ENCODE measurements around the gene PHF20. TPM values are rescaled to one million over a fixed set of nuclear protein-coding genes. Genes with fewer than 3 reads are reported as not detected.
"Not testable (repeated sequence)": the region's sequence is repeated elsewhere in the genome, so short reads cannot be mapped to it uniquely, and the experiment has no call there.

PHF20 gene
- total RNA-seq, 1 experiment from 2014 or later, result 28.9 TPM

GRCh38 chr20:35920523-35920922 is 148.7 kb downstream of the PHF20 start:
- no peak for DNase-seq (ENCODE audit: low spot score)

DNA sequence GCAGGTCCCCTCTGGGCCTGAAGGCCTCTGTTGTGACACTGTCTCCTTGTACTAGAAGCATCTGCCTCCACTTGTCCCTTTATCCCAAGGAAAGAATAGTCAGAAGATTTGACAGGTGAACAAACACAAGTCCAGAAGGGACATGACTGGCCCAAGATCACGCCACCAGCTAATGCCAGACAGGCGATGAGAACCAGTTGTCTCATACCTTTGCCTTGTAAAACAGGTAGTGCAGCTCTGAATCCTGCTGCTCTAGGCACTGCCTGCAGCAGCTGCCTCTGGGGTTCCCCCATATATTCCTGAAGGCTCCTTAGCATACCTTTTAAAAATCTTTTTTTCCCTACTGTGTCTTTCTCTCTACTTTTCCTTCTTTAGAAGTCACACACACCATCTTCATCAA is 157.5 kb downstream of the PHF20 start:
- no peak for DNase-seq (ENCODE audit: low spot score)

GRCh38 chr20:35934050-35934449 is 162.2 kb downstream of the PHF20 start:
- no peak for DNase-seq (ENCODE audit: low spot score)

GRCh38 chr20:35939264-35939663 is 167.4 kb downstream of the PHF20 start:
- DNase-seq (ENCODE audit: low spot score), result no peak

GRCh38 chr20:35941620-35942019 is 169.8 kb downstream of the PHF20 start:
- no peak for DNase-seq (ENCODE audit: low spot score)

DNA sequence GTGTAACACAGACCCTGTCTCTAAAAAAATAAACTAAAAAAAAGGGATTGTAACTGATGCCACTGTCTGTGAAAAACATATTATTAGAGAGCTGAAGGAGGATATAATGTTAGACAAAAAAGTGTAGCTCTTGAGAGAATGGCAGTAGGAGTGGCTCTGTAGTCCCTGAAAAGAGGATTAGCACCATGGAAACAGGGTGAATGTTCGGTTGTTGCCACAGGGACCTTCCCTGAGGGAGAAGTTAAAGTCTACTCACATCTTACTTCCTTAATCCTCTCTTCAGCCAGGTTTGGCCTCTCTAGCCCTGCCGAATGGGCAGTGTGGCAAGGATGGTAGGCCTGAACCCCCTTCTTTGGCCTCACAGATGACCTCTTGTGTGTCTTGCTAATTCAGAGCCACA is 170.4 kb downstream of the PHF20 start:
- DNase-seq (ENCODE audit: low spot score), result no peak

DNA sequence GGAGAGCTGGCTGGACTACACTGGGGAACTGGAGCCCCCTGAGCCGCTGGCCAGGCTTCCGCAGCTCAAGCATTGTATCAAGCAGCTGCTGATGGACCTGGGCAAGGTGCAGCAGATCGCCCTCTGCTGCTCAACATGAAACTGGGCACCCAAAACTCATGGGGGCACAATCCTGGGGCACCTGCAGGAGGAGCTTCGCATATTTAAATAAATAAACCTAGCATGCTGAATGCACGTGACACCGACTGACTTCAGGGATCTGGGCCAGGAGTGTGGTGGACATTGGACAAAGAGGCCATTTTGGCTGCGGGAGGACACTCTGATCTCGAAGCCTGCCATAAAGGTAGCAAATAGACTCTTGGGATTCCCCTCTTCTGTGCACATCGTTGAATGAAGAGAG is 175.7 kb downstream of the PHF20 start:
- peak; percentile 38 for DNase-seq (ENCODE audit: low spot score)

DNA sequence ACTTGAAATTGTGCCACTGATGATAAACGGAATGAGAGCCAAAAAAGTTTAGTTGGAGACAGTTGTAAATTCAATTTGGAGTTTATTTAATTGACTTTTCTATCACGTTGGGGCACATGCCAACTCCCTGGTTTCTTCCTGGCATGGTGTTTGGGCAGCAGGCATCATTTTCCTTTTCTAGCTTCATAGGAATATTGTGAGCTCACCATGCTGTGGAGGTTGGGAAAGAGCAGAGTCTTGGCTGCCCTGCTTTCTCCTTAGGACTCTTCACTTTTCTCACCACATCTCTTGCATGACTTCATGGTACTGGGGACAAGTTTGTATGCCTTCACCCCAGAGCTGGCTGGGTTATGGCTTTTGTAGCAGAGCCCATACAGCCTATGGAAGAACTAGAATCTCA is 176.1 kb downstream of the PHF20 start:
- no peak for DNase-seq (ENCODE audit: low spot score)

DNA sequence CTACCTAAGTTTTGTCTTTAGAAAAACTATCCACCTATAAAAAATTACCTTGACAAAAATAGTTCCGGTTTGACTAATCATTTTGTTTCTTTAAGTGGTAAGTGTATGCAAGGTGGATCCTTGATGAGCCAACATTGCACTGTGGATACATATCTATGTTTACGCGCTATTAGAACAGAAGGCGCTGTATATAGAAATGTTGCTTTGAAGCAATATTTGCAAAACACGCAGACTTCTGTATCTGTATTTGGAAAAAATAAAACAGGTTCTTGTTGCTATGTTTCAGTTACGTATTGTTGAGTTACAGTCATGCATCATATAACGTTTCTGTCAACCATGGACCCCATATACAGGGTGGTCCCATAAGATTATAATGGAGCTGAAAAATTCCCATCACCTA is 178.3 kb downstream of the PHF20 start:
- no peak for DNase-seq (ENCODE audit: low spot score)

DNA sequence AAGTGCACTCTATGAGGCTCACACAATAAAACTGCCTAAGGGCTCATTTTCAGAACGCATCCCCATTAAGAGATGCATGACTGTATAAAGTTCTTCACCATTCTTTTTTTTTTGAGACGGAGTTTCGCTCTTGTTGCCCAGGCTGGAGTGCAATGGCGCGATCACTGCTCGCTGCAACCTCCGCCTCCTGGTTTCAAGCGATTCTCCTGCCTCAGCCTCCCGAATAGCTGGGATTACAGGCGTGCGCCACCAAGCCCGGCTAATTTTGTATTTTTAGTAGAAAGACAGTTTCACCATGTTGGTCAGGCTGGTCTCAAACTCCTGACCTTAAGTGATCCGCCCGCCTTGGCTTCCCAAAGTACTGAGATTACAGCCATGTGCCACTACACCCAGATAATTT is 180.3 kb downstream of the PHF20 start:
- not testable (repeated sequence) for DNase-seq (ENCODE audit: low spot score)

- no peak for DNase-seq (ENCODE audit: low spot score)
Observed at GRCh38 chr20:35952480-35953386, 180.9 kb downstream of the PHF20 start.

DNA sequence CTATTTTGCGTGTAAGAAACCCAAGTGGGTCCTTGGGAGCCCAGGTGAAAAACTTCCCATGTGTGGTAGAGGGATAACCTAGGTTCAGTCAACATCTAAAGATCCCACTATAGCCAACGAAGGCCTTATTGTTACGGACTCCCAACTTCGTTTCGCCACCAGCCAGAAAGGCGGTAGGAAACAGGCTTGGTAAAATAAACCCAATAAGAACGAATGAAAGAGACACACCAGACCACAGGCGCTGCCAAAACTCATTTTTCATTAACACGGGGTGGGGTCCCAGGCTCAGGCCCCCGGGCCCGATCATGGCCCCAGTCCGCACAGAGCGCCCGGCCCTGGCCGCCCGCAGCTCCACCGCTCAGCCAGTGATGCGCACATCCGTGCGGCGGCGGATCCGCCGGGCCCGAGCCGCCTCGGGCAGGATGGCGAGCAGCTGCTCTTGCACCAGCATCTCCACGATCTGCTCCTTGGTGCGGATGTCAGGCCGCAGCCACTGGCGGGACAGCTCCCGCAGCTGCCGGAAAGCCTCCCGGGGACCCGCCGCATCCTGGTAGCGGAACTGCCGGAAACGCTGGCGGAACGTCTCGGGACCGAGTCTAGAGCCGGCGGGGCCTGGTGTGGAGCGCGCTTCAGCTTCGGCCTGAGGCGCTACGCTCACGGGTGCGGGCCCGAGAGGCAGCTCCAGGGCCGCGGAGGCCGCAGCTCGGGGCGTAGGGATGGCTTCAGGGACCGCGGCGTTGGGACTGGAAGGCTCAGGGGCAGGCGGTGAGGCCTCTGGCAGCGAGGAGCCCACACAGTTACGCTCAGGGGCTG is 181.8 kb downstream of the PHF20 start:
- peak; percentile 14 for DNase-seq (ENCODE audit: low spot score)

- DNase-seq (ENCODE audit: low spot score), result peak; percentile 97
Observed at GRCh38 chr20:35954200-35954906, 182.5 kb downstream of the PHF20 start, which contains the start of gene SCAND1. Gene SCAND1 (minus strand): TSS chr20:35954502. CDS start chr20:35954284, 218 bp downstream.

- peak; percentile 29 for DNase-seq (ENCODE audit: low spot score)
Observed at GRCh38 chr20:35954907-35955251, 183.1 kb downstream of the PHF20 start.

DNA sequence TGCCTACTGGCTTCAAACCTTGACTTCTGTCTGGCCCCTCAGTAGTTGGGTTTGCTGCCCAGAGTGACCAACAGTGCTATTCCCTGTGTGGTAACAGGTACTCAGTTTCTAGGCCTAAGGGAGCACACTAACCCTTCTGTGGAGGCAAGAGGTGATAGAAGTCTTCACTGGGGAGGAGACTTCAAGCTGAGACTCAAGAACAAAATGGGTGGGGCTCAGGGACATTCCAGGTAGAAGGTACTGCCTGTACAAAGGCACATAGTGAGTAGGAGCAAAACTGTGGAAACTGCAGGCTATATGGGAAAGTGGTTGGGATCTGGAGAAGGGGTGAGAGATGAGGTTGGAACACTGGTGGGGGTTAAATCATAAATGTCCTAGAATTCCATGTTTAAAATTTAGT is 184.8 kb downstream of the PHF20 start:
- DNase-seq (ENCODE audit: low spot score), result no peak

- not testable (repeated sequence) for DNase-seq (ENCODE audit: low spot score)
Observed at GRCh38 chr20:35959291-35959690, 187.5 kb downstream of the PHF20 start.

DNA sequence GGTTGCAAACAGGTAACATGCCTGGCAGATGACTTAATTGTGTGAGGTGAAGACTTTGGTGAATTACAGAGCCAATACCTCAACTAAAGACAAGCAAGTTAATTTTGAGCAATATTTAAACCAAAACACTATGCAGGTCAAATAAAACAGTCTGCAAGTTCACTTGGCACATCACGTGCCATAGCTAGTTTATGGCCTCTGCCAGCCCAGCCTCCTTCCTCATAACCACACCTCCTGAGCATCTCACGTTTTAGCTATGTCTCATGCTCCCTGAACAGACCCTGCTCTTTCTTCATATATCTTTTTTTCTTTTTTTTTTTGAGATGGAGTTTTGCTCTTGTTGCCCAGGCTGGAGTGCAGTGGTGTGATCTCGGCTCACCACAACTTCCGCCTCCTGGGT is 192.1 kb downstream of the PHF20 start:
- no peak for DNase-seq (ENCODE audit: low spot score)

DNA sequence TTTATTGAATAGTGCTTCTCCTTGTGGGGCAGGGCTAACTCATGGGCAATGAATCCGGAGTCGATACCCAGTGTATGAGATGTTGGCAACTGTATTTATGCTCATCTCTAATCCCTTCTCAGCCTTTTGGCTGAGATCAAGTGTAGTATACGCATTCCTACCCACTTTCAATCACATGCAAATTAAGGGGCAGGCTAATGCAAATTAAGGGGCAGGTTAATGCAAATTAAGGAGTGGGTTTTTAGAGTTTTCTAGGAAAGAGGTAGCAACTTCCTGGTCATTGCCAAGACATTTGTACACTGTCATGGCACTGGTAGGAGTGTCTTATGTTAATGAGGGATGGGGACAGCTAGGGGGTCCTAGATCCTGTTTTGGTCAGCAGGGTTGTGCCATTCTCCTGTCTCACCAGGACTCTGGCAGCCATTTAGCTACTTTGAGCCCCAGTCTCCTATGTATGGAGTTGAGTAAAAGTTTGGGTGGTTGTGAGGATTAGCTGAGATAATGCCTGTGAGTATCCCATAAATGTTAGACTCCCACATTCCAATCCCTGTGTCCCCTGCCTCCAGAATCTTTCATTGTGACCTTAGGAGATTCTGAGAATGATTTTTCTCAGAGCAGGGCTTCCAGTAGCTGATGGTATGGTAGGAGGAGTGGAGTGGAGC is 196.3 kb downstream of the PHF20 start, which contains the start of gene CNBD2:
TSS of gene CNBD2 (plus strand) at position 612 of the 662 bp plus-strand sequence. CDS start 173 bp downstream, outside the sequence.
- DNase-seq (ENCODE audit: low spot score), result no peak

DNA sequence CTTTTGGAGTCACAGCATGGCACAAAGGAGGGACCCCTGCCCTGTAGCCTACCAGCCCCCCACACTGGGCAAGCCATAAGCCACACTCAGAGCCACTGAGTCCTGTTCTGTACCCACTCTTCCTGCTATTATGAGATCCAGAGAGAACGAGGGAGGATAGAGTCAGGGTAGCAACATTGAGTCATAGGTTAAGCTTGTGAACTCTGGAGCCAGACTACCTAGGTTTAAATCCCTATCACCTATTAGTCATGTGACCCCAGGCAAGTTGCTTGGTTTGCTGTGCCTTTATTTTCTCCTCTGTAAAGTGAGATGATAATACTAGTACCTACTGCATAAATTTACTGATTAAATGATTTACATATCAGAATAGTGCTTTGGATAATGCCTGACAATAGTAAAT is 197.1 kb downstream of the PHF20 start:
- DNase-seq (ENCODE audit: low spot score), result no peak

DNA sequence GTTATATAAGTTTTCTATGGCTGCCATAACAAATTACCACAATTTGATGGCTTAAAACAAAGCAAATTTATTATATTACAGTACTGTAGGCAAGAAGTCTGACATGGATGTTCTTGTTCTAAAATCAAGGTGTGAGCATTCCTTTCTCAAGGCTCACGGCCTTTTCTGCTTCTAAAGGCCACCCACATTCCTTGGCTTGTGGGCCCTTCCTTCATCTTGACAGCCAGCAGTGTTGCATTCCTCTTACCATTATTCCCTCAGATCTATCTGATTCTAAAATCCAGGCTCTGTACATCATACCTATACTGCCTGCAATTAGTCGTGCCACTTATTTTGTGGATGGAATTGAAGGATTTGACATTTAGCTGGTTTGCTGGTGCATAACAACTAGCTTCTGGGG is 200.2 kb downstream of the PHF20 start:
- DNase-seq (ENCODE audit: low spot score), result no peak

GRCh38 chr20:35972462-35972861 is 200.6 kb downstream of the PHF20 start:
- no peak for DNase-seq (ENCODE audit: low spot score)

All from A172 (cell line).